ENCODE results near the gene FBXL17.

Gene FBXL17

DNA sequence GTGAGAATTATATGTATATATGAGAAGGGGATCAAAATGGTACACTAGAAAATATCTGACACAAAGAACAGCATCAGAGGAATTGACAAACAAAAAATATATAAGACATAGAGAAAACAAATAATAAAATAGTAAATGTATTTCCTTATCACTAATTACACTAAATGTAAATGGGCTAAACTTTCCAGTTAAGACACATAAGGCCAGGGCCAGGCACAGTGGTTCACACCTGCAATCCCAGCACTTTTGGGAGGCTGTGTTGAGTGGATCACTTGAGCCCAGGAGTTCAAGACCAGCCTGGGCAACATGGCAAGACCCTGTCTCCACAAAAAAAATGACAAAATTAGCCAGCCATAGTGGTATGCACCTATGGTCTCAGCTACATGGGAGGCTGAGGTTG, 8.5 kb downstream of the FBXL17 start:
- DNase-seq (ENCODE audit: low spot score) = no peak

DNA sequence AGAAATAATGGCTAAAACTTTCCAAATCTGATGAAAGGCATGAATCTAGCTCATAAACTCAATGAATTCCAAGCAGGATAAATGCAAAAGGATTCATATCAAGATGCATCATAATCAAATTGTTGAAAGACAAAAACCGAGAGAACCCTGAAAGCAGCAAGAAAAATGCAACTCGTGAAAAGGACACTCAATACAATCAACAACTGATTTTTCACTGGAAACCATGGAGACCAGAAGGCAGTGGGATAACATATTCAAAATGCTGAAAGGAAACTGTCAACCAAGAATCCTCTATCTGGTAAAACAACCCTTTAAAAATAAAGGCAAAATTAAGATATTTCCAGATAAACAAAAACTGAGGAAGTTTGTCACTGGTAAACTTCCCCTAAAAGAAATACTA, 9.5 kb downstream of the FBXL17 start:
- DNase-seq (ENCODE audit: low spot score) = no peak

DNA sequence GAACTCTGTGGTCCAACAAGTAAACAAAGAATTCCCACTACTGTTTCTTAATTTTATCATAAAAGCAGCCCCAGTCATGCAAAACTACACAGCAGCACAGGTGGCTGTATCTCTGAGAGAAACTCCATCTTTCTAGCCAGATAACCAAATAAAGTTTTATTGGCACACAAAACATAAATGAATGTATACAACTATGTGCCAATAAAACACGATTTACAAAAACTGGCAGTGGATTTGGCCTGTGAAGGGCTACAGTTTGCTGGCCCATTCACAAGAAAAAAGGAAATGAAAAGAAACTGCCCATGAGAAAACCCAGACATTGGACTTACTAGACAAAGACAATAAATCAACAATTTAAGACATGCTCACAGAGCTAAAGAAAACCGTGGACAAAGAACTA, 10.6 kb downstream of the FBXL17 start:
- no peak for DNase-seq (ENCODE audit: low spot score)

DNA sequence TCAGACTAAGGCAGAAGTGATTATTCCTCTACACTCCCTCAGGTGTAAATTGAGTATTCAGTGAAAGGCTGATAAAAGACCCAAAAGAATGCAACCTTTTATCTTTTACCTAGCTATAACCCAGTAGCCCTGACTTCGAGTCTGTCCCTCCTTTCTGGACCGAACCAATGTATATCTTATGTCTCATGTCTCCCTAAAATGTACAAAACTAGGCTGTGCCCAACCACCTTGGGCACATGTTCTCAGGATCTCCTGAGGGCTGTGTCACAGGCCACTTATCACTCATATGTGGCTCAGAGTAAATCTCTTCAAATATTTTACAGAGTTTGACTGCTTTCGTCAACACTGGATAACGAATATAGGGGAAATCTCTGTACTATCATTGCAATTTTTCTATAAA, 12.7 kb downstream of the FBXL17 start:
- no peak for DNase-seq (ENCODE audit: low spot score)

DNA sequence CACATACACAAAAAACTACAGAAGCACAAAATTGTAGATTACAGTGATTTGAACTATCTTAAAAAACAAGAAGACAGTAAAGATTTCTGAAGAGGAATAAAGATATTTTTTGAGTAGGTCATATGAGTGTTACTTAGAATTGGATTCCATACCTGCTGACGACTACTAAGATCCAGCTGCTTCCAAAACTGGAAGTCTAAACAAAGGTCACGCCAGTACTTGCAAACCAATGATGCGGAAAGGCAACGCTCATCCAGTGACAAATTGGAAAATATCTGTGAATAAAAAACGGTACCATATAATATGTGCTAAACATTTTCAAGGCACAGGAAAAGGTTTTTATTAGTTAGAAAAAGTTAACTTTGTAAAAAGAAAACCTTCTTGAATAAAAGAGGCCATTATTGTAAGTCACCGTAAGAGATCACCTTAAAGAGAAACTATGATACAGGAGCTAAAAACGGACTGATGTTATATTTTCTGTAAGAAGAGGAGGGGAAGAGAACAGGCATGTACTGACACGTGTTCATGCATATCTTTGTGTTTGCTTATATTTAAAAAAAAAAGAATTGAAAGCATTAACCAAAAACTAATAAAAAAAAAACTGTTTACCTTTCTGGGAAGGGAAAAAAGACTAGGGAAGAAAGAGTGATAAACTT, 14.1 kb downstream of the FBXL17 start:
- no peak for DNase-seq (ENCODE audit: low spot score)

DNA sequence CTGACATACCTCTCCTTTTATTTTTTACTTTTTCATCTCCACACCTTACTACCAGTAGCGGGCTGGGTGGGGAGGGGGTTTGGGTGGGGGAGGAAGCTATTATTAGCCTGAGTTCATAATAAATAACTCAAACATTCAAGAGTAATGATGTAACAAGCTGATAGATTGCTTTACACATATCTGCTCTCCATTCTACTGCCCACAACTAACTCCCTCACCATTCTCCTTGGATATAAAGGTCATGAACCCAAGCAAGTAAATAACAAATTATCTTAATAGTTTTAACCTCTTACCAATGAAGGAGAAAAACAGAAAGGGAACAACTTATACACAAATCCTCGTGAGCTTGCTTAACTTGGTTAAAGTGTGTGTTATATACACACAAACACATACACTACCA, 15.4 kb downstream of the FBXL17 start:
- DNase-seq (ENCODE audit: low spot score) = no peak

DNA sequence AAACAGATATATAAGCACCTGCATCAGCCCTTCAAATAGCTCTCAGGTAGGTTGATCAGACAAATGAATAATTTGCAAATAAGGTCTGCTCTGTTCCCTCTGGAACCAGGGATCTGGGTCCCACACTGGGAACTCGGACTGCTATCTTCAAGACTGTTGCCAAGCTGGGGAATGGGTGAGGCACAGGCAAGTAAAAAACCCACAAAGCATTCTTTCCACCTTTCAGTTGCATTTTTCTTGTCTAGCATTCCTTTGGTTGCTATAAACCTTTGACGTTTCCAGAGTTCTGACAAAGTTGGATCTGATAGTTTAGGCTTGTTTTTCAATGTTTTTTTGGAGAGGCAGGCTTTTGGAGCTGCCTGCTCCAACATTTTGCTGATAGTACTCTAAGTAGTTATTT, 20.1 kb downstream of the FBXL17 start:
- DNase-seq (ENCODE audit: low spot score) = no peak

DNA sequence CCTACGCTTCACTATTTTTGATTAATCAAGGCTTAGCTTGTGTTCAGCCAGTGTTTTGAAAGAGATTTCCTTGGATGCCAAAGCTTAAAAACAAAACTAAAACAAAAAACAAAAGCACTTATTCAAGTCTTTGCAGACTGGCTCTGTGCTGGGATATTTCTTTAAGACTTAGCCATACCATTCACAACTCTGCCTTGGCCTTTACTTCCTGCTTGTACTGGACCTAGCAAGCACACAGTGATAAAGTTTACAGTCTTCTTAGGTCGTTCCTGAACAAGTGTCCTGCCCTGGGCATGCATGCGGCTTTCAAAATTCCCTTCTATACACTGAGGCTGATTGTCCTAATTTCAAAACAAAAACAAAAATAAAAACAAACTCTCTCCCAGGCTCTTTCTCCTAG, 20.7 kb downstream of the FBXL17 start:
- DNase-seq (ENCODE audit: low spot score) = no peak

DNA sequence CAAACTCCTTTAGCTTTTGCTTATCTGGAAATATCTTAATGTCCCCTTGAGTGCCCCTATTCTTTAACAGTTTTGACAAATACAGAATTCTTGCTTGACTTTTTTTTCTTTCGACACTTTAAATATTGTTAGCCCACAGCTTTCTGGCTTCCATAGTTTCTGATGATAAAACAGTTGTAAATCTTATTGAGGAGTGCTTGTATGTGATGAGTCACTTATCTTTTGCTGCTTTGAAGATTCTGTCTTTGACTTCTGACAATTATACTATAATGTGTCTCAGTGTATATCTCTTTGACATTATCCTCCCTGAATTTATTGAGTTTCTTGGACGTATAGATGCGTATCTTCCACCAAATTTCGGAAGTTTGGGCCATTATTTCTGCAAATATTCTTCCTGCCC, 21.6 kb downstream of the FBXL17 start:
- no peak for DNase-seq (ENCODE audit: low spot score)

DNA sequence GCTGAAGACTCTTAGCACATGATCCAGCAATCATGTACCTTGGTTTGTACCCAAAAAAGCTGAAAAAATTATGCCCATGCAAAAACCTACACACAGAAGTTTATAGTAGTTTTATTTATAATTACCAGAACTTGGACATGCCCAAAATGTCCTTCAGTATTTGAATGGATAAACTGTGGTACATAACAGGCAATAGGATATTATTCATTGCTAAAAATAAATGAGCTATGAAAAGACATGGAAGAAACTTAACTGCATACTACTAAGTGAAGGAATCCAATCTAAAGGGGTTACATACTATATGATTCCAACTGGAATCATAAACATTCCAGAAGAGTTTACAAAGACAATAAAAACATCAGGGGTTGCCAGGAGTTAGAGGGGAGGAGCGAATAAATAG, 25.6 kb downstream of the FBXL17 start:
- DNase-seq (ENCODE audit: low spot score) = no peak

DNA sequence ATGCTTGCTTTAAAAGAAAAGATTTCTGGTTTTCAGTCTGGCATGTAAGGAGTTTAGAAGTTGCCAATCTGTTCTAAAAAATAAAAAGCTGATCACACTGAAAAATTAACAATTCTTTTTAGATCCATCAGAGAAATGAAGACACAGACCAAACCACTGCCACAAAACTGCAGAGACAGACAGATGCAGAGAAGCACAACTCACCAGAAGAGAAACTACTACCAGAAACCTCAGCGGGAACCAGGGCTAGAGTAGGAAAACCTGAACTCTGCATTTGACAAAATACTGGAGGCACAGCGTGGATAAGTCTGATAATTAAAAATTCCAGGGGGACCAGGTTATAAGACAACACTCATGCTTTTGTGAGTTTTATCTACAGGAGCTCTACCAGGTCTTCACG, 28.8 kb downstream of the FBXL17 start:
- no peak for DNase-seq (ENCODE audit: low spot score)

DNA sequence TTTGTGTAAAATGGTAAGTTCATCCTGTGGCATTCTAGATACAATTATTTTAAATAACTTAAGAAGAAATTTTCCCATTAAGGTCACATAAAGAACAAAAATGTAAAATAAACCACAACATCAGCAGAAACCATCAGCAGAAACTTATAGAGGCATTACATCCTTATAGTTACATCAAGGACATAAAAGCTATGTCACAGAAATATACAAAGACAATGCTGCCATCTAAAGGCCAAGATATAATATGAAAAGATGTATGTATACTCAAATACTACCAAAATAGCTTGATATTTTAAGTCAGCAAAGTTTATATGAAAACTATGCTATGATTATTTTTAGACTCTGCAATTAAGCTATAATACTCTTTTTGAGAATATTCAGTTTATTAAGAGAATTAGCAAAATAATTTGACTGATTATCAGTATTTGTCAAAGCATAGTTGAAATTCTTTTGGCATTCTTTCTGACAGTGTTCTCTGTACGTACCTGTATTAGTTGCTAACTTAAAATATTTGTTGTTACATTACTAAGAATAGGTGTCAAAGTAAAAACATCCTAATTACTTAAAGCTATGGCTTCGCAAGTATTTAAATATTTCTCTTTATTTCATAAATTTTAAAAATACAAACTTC, 36.2 kb downstream of the FBXL17 start:
- peak; percentile 56 for DNase-seq (ENCODE audit: low spot score)

DNA sequence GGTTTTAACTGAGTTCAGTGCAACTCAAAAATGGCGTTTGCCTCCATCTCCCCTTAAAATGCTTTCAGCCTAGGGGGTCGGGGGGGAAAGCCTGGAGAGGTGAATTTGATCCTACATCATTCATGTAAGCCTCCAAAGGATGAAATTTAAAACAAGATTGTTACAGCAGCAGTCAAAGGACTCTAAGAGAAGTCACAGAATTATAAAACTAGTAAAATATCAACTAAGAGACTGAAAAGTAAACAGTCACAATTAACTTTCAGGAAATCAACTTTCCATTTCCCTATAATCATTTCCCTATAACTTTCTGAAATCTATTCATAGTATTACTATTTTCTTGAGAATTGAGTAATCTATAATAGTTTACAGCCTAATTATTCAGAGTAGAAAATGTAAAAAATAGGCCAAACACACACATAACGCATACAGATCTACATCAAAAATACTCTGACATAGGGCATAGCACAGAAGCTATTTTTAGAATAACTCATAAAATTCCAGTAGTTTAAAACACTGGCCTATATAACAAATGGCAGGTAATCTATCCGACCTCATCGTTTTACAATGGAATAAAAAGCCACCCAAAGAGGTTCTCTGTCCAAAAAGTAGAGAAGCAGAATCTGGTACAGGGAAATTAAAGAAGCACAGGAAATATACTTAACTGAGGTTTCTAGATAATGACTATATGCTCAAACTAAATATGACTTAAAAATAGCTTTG, 37.6 kb downstream of the FBXL17 start:
- no peak for DNase-seq (ENCODE audit: low spot score)

DNA sequence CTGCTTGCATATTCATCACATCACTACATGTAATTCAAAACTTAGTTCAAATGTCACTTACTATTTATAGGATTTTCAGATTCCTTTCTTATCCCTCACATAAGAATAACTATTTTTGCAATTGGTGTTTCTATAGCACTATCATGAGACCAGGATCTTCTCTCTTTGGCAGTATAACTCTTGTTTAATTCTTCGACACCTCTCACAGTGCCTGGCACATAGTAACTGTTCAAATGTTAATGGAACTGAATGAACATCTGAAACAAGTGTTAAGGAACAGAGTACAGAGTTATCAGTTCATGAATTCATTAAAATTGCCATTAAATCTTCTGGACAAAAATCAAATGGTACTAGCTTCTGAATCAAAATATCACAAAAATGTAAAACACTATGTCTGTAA, 40.0 kb downstream of the FBXL17 start:
- no peak for DNase-seq (ENCODE audit: low spot score)

DNA sequence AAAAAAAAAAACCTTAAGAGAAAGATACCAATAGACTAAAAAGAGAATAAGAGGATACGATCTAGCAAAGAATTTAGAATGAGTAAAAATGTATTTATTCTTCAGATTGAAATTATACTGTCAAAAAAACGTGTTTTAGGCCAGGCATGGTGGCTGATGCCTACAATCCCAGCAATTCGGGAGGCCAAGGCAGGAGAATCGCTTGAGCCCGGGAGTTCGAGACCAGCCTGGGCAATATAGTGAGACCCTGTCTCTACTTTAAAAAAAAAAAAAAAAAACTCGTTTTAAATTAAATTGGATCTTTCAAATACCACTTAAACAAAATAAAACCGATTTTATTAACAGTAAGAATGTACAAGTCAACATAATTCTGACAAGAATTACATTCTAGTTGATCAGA, 41.8 kb downstream of the FBXL17 start:
- no peak for DNase-seq (ENCODE audit: low spot score)

DNA sequence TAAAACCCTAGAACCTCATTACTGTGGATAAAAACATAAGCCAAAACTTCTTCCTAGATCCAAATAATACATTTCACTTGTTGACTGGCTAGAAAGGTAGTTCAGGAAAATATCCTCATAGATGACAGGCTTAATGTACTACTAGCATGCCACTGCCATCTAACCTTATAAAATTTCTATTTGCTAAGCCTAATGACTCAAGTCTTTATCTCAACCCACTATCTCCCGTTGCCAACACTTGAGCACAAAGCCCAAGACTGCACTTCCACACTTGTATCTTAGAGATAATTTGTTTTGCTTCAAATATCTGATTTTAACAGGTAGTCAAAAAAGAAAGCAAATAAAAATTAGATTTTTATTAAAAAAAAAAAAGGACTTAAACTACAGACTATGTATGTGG, 42.7 kb downstream of the FBXL17 start:
- DNase-seq (ENCODE audit: low spot score) = no peak

DNA sequence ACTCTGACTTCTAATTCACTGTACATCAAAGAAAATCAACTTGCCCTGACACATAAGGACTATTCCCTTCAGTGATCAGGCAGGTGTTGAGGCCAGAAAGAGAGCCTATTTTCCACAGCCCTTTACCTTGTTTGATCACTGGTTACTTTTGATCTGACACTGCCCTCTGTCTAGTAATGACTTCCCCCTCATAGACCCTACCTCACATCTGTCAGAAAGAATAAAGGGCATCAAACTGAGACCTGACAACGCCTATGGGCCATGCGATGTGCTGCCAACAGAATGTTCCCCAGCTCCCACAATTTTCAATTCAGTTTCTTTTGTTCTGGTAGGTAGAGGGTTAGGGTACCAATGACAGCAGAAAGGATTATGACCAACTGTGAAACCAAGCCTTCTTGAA, 47.7 kb downstream of the FBXL17 start:
- no peak for DNase-seq (ENCODE audit: low spot score)

DNA sequence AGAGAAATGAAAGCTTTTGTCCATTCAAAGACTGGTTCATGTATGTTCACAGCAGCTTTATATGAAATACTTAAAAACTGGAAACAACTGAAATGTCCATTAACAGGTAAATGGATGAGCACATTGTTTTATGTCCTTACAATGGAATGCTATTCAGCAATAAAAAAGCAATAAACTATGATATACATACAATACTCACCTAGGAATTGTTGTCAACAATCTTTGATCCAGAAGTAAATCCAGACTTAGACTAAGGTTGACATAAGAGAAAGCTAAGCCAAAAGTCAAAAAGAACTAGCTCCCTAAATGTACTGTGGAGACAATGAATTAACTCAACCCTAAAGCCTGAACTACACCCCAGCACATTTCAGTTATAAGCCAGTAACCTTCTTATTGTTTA, 54.9 kb downstream of the FBXL17 start:
- DNase-seq (ENCODE audit: low spot score) = no peak

DNA sequence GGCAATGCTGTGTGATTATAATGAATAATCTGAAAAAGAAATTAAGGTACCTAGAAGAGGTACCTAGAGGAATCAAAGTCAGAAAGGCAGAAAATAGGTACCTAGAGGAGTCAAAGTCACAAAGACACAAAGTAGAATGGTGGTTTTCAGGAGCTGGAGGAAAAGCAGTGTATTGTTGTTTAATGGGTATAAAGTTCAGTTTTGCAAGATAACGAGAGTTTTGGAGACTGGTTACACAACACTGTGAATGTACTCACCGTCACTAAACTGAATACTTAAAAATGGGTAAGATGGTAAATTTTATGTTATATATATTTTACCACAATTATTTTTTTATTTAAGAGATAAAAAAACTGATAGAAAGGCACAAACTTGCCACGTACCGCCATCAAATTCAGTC, 57.0 kb downstream of the FBXL17 start:
- no peak for DNase-seq (ENCODE audit: low spot score)

DNA sequence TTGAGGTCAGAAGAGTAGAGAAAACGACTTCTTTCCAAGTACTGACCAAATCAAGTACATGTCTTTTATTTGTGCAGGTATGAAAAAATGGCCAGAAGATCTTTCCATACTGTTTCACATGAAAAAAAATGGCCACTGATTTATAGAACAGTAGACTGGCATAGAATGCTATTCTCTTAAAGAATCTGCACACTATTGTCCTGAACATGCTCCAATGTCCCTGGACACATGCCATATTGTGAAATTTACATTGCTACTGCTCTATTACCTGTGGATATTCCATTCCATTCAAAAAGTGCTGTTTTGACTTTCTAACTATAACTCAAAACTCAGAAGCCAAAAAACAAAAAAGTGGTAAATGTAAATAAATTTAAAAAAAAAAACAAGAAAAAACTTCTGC, 60.6 kb downstream of the FBXL17 start:
- no peak for DNase-seq (ENCODE audit: low spot score)

DNA sequence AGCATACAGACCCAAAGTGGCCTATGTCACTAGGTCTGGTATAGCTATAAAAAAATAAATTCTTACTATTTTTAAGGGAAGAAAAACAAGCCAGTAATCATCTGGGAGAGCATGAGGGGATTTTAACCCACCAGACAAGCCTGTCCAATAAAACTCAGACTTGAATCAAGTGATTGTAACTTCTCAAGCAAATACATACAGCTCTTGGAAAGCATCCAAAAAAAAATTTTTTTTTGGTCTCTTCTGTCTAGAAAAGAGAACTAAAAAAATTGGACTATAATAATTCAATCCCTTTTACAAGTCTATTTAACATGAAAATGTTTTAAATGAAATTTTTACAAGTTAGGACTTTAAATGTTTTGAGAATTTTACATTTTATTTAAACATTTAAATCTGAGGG, 61.7 kb downstream of the FBXL17 start:
- DNase-seq (ENCODE audit: low spot score) = no peak

DNA sequence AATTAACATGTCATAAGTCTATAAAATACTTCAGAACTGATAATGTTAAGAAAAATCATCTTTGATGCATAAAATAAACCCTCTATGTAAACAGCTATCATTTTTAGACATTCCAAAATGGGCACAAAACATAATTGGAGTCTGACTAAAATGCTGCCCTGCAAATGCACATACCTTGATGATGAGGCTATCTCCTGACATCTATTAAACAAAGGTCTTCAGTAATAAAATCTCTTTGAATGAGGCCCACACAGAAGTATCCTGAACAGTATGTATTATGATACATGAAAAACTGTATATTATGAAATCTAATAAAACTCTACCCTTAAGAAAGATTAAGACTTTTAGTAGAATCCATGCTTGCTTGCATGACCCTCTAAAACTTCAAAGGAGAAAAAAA, 66.1 kb downstream of the FBXL17 start:
- no peak for DNase-seq (ENCODE audit: low spot score)

DNA sequence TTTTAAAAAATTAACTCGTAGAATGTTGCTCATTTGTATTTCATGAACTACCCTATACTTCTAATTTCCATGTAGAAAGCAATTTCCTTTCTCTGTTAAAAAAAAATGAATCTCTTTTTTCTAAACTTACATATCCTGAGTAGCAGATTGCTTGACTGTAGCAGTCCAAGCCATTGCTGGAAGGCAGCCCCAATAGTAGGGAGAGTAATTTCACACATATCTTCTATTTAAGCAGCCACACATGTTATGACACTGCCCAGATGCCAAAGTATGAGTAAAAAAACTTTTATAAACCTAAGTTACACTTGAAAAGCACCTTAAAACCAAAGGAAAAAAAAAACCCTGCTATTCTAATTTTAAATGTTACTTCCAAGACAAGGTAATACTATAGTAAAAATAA, 69.6 kb downstream of the FBXL17 start:
- no peak for DNase-seq (ENCODE audit: low spot score)

DNA sequence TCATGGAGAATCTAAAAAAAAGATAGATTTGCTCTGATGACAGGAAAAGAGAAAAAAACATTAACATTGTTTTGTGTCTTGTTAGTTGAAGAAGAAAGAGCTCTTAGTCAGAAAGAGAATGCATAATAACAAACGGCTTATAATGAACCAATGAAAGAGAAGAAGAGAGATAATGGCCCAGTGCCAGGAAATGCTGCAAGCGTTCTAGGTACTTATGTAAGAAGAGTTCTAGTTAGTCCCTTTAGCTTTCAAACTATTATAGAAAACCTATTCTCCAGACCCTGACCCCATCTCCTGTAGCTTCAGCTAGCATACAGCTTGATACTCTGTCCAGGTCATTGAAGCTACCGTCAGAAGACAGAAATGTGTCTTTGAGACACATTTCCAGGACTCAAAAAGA, 70.2 kb downstream of the FBXL17 start:
- DNase-seq (ENCODE audit: low spot score) = no peak

Data from kidney capillary endothelial cell (primary cell).